ENCODE data around the gene SAMD14.

Gene SAMD14

GRCh38 chr17:50129353-50129727, 620 bp downstream of the SAMD14 start:
- no peak for DNase-seq
- H2BK12ac ChIP-seq (ENCODE audit: low read length in 2 of 2) = peak overlapping the region in 1 of 2 experiments; percentile 45
- H3K4me3 ChIP-seq (ENCODE audit: insufficient read depth in 1 of 2, low read depth in 1 of 2, low read length in 2 of 2) = peak overlapping the region; percentile 75 to 79
- H4K8ac ChIP-seq (ENCODE audit: low read length) = peak overlapping the region; percentile 55
- H2BK120ac ChIP-seq (ENCODE audit: low read depth, low read length) = peak overlapping the region; percentile 84
- no peak overlapping the region for H2BK5ac ChIP-seq (ENCODE audit: low read depth, low read length, poor library complexity, severe bottlenecking)
- peaks cover 18% of the 10 kb centered on the region for H3K79me1 ChIP-seq (replicated peaks; ENCODE audit: low read length, poor library complexity, severe bottlenecking)
- no peak overlapping the region for H3K23ac ChIP-seq (ENCODE audit: low read length in 2 of 2)
- H3K14ac ChIP-seq (ENCODE audit: low read length in 2 of 2) = peak overlapping the region in 1 of 2 experiments; percentile 89
- H3K18ac ChIP-seq (ENCODE audit: low read depth in 1 of 2, low read length in 2 of 2) = peak overlapping the region in 1 of 2 experiments; percentile 52
- WGBS = 2% methylated on average over 31 of the region's 31 CpGs
- H3K4ac ChIP-seq (ENCODE audit: low read depth in 1 of 2, low read length in 2 of 2) = peak overlapping the region in 1 of 2 experiments; percentile 24
- peak overlapping the region; percentile 40 for H2BK15ac ChIP-seq (ENCODE audit: low read depth, poor library complexity, severe bottlenecking)
- peaks cover 3 to 28% of the 10 kb centered on the region in 2 experiments for H3K36me3 ChIP-seq (ENCODE audit: control insufficient read depth in 1 of 2, insufficient read depth in 2 of 2, low read depth in 1 of 2, low read length in 2 of 2)
- peaks cover 43% of the 10 kb centered on the region for H3K4me1 ChIP-seq (ENCODE audit: control insufficient read depth, insufficient read depth, low read depth, low read length)
- H2AFZ ChIP-seq (ENCODE audit: low read depth, low read length) = no peak overlapping the region
- peak overlapping the region; percentile 95 for H4K91ac ChIP-seq (ENCODE audit: low read length)
- H3K27ac ChIP-seq (ENCODE audit: low read length, poor library complexity, severe bottlenecking) = no peak overlapping the region
- H3K9ac ChIP-seq (ENCODE audit: low read length) = no peak overlapping the region
- no peak overlapping the region for H2AK5ac ChIP-seq (ENCODE audit: low read length, severe bottlenecking)
- peak overlapping the region; percentile 93 for H3K4me2 ChIP-seq (ENCODE audit: low read length, poor library complexity, severe bottlenecking)
- H3K9me3 ChIP-seq (ENCODE audit: control insufficient read depth, low read length) = no peaks in the 10 kb centered on the region
- no peaks in the 10 kb centered on the region for H3K27me3 ChIP-seq (ENCODE audit: control insufficient read depth in 1 of 2, insufficient read depth in 1 of 2, low read length in 2 of 2)

DNA sequence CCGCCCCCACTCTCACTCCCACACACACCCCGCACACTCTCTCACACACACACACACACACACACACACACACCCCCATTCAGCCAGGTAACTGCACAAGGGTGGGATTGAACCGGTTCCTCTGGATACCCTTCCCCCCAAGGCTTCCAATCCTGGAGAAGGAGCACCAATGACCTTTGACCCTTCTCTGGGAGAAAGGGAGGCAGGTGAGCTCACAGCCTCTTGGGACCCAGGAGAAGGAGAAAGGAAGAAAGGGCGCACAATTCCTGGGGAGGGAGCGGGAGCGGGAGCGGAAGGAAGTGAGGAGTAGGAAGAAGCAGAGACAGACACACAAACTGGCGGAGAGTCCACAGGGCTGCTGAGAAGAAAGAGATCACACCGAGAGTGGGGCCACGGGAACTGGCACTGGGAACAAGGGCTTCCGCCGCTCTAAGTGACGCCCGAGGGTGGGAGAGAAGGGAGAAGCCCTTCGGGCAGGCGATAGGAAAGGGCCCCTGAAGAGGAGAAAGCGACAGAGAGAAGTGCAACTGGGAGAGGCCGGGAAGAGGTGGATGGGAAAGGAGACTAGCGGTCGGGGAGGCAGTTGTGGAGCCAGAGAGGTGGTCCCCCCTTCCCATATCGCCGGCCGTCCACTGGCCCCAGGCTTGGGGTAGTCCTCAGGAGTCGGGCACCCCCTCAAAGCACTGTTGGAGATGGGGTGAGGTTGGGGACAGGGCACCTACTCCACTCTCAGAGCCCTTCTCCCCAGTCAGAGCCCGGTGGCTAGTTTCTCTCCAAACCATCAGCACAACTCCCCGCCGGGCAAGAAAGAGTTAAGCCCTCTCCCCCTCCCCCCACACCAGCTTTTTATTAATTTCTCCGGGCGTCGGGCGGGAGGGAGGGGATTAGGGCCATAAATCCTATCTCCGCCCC, 1.3 kb downstream of the SAMD14 start:
- Histone ChIP-seq H3K18ac (ENCODE audit: low read depth in 1 of 2, low read length in 2 of 2) (peak overlapping the region; percentile 81 to 88), H3K36me3 (ENCODE audit: control insufficient read depth in 1 of 2, insufficient read depth in 2 of 2, low read depth in 1 of 2, low read length in 2 of 2) (peaks cover 0 to 21% of the 10 kb centered on the region in 2 experiments), H3K9me3 (ENCODE audit: control insufficient read depth, low read length) (no peaks in the 10 kb centered on the region), H4K8ac (ENCODE audit: low read length) (peak overlapping the region; percentile 94), H3K27me3 (ENCODE audit: control insufficient read depth in 1 of 2, insufficient read depth in 1 of 2, low read length in 2 of 2) (no peaks in the 10 kb centered on the region), H2AK5ac (ENCODE audit: low read length, severe bottlenecking) (peak overlapping the region; percentile 89), H3K79me1 (replicated peaks; ENCODE audit: low read length, poor library complexity, severe bottlenecking) (peaks cover 18% of the 10 kb centered on the region), H2BK12ac (ENCODE audit: low read length in 2 of 2) (peak overlapping the region; percentile 18 to 87), H2BK15ac (ENCODE audit: low read depth, poor library complexity, severe bottlenecking) (peak overlapping the region; percentile 40), H3K4ac (ENCODE audit: low read depth in 1 of 2, low read length in 2 of 2) (peak overlapping the region; percentile 9 to 79), H3K14ac (ENCODE audit: low read length in 2 of 2) (peak overlapping the region; percentile 86 to 89), H2BK120ac (ENCODE audit: low read depth, low read length) (peak overlapping the region; percentile 84), H2AFZ (ENCODE audit: low read depth, low read length) (peak overlapping the region; percentile 47), H3K4me2 (ENCODE audit: low read length, poor library complexity, severe bottlenecking) (peak overlapping the region; percentile 93), H3K23ac (ENCODE audit: low read length in 2 of 2) (peak overlapping the region in 1 of 2 experiments; percentile 23), H3K9ac (ENCODE audit: low read length) (peak overlapping the region; percentile 75), H3K4me3 (ENCODE audit: insufficient read depth in 1 of 2, low read depth in 1 of 2, low read length in 2 of 2) (peak overlapping the region; percentile 75 to 79), H4K91ac (ENCODE audit: low read length) (peak overlapping the region; percentile 93), H3K27ac (ENCODE audit: low read length, poor library complexity, severe bottlenecking) (peak overlapping the region; percentile 90), H2BK5ac (ENCODE audit: low read depth, low read length, poor library complexity, severe bottlenecking) (no peak overlapping the region), H3K4me1 (ENCODE audit: control insufficient read depth, insufficient read depth, low read depth, low read length) (peaks cover 45% of the 10 kb centered on the region)
- 15% methylated on average over 21 of the region's 32 CpGs for WGBS
- DNase-seq = peak; percentile 57

GRCh38 chr17:50127697-50128361, 2.1 kb downstream of the SAMD14 start:
- Histone ChIP-seq H3K9me3 (ENCODE audit: control insufficient read depth, low read length) (no peaks in the 10 kb centered on the region), H2BK120ac (ENCODE audit: low read depth, low read length) (peak overlapping the region; percentile 84), H3K27ac (ENCODE audit: low read length, poor library complexity, severe bottlenecking) (peak overlapping the region; percentile 19), H3K23ac (ENCODE audit: low read length in 2 of 2) (no peak overlapping the region), H3K79me1 (replicated peaks; ENCODE audit: low read length, poor library complexity, severe bottlenecking) (peaks cover 21% of the 10 kb centered on the region), H4K91ac (ENCODE audit: low read length) (no peak overlapping the region), H3K4me2 (ENCODE audit: low read length, poor library complexity, severe bottlenecking) (peak overlapping the region; percentile 65), H2BK12ac (ENCODE audit: low read length in 2 of 2) (peak overlapping the region in 1 of 2 experiments; percentile 47), H3K36me3 (ENCODE audit: control insufficient read depth in 1 of 2, insufficient read depth in 2 of 2, low read depth in 1 of 2, low read length in 2 of 2) (peaks cover 0 to 14% of the 10 kb centered on the region in 2 experiments), H3K4me3 (ENCODE audit: insufficient read depth in 1 of 2, low read depth in 1 of 2, low read length in 2 of 2) (no peak overlapping the region), H4K8ac (ENCODE audit: low read length) (peak overlapping the region; percentile 3), H3K14ac (ENCODE audit: low read length in 2 of 2) (no peak overlapping the region), H3K4ac (ENCODE audit: low read depth in 1 of 2, low read length in 2 of 2) (peak overlapping the region; percentile 37 to 57), H3K9ac (ENCODE audit: low read length) (no peak overlapping the region), H2BK5ac (ENCODE audit: low read depth, low read length, poor library complexity, severe bottlenecking) (no peak overlapping the region), H2AK5ac (ENCODE audit: low read length, severe bottlenecking) (peak overlapping the region; percentile 57), H2AFZ (ENCODE audit: low read depth, low read length) (no peak overlapping the region), H2BK15ac (ENCODE audit: low read depth, poor library complexity, severe bottlenecking) (no peak overlapping the region), H3K4me1 (ENCODE audit: control insufficient read depth, insufficient read depth, low read depth, low read length) (peaks cover 45% of the 10 kb centered on the region), H3K27me3 (ENCODE audit: control insufficient read depth in 1 of 2, insufficient read depth in 1 of 2, low read length in 2 of 2) (peaks cover 0 to 4% of the 10 kb centered on the region in 2 experiments), H3K18ac (ENCODE audit: low read depth in 1 of 2, low read length in 2 of 2) (peak overlapping the region in 1 of 2 experiments; percentile 5)
- peak; percentile 51 for DNase-seq
- 61% methylated on average over 6 of the region's 6 CpGs for WGBS

All from mesenchymal stem cell (in vitro differentiated cells and primary cell).